UCSD-AML1 (cell line): ENCODE measurements around the gene ATXN7L1.
"Not testable (repeated sequence)": the region's sequence is repeated elsewhere in the genome, so short reads cannot be mapped to it uniquely, and the experiment has no call there.

Source experiments
- DNase-seq: peaks from one replicate; lab custom pipeline; 2025; ENCODE audit not compliant: unreplicated experiment; lab: John Stamatoyannopoulos, UW

The ATXN7L1 gene

DNA sequence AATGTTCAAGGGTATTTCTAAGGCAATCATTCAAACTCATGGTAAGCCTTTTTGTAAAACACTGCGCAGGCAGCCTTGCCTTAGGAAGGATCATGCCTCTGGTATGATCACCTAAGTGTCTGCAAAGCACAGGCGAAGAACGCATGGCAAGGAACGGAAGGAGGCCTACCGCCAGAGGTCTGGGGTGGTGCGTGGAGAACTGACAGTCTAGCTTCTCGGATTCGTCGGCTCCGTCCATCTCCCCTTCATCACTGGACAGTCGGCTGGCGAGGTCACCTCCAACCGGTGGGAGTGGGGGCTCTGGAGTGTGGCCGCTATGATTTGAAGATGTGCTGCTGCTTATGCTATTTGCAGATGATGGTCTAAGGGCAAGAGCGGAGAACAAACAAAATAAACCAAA is 252.5 kb downstream of the ATXN7L1 start:
- no peak for DNase-seq

- DNase-seq: no peak
These were observed 253.0 kb downstream of the ATXN7L1 start for GRCh38 chr7:105623378-105623777.

DNA sequence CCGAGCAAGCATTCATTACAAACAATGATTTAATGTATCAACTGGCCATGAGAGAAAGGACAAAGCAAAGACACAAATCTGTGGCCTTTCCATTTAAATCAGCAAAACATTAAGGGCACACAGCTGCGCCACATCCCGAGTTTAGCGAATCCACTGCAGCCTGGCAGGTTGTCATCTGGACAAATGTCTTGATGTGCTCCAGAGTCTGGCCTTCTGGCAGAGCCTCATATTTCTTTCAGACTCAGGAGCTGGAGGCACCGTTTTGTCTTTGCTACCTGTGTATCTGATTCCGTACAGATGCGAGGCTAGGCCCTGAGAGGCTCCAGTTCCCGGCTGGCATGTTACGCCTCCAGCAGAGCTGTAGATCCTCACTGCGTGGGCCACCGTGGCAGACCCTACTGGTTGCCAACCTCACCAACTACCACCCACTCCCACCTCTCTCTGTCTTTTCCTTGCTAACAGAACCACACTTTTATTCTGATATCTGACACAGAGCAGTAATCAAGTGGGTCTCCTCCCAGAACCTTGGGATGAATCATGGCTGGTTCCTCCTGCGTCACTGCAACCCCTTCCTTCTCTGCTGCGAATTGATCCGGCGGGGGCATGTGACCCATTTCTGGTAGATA is 254.2 kb downstream of the ATXN7L1 start:
- no peak for DNase-seq

GRCh38 chr7:105621617-105622016 is 254.8 kb downstream of the ATXN7L1 start:
- DNase-seq: no peak

DNA sequence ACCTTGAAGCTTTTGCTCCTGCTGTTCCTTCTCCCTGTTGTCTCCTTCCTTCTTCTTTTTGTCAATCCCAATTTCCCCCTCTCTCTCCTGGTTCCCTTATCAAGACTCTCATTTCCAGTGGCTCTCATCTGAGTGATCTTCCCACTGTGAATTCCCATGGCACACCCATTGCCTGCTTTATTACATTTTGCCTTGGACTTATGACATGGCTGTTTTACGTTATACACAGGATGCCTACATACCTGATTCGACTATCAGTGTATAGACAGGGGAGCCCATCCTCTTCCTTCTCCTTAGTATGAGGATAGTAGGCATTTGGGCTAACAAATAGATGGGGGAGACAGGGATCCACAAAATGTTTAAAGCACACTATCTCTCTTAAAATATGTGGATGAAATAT is 255.2 kb downstream of the ATXN7L1 start:
- no peak for DNase-seq

- no peak for DNase-seq
These were observed 256.8 kb downstream of the ATXN7L1 start for GRCh38 chr7:105619590-105619989.

DNA sequence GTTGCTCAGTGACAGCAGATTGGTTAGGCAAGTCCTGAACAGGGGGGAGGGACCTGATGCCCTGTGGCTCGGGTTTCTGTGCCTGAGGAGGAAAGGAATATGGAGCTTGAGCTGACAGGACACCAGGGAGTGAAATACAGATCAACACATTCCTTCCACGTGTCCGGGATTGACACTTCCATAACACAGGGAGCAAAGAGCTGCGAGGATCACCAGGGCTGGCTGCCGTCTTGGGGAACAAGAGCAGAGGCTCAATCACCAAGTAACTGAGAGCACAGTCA is 258.4 kb downstream of the ATXN7L1 start:
- DNase-seq: no peak

- no peak for DNase-seq
These were observed 259.0 kb downstream of the ATXN7L1 start for GRCh38 chr7:105617280-105618015.

GRCh38 chr7:105614341-105614840 is 262.0 kb downstream of the ATXN7L1 start:
- DNase-seq: no peak

DNA sequence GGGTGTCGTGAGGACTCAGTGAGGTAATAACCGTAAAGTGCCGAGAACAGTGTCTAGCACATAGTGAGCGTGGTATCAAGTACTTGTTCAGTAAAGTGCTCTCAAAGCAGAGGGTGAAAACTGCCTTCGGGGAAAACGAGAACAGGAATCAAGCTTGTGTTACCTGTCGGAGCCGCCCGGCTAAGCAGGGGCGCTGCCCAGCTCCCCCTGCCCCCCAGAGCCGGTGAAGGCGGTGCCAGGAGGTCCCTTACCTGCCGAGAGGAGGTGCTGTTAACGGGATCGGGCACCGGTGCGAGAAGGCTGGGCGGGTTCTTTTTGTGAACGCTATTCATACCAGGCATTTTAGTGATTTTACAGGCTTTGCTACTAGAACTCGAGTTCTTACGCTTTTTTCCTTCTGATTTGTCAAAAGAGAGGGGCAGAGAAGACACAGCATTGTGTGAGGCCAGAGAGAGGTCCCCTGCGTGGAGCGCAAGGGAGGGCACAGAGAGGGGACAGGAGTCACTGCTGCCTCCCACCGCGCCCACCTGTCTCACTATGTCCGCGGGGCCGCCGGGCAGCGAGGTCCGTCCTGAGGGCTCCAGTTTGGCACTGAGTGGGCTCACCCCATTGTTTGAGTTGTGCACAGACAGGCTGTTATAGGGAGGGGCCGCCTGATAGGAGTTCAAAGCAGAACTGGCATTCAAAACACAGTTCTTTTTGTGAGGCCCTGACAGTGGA is 262.6 kb downstream of the ATXN7L1 start:
- no peak for DNase-seq

DNA sequence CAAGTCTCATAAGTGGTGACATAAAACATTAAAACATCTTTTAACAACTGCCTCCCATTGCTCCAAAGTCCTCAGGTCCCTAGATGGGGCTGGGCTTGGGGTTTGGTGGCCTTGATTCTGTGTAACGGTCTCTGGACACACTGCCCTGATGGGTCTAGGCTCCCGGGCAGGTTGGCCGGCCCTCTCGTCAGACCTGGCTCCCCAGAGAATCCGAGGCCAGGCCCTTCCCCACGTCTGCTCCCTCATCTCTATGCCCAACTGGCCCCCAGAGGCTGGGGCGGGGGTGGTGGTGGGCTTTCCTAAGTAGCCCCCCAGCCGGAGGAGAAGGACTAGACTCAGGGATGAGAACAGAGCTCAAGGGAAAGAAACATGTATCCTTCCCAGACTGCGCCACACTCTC is 263.6 kb downstream of the ATXN7L1 start:
- DNase-seq: no peak

- DNase-seq: no peak
These were observed 264.3 kb downstream of the ATXN7L1 start for GRCh38 chr7:105611856-105612775.

- DNase-seq: no peak
These were observed 266.1 kb downstream of the ATXN7L1 start for GRCh38 chr7:105610165-105610930.

GRCh38 chr7:105602325-105603305 is 273.8 kb downstream of the ATXN7L1 start:
- DNase-seq: no peak

DNA sequence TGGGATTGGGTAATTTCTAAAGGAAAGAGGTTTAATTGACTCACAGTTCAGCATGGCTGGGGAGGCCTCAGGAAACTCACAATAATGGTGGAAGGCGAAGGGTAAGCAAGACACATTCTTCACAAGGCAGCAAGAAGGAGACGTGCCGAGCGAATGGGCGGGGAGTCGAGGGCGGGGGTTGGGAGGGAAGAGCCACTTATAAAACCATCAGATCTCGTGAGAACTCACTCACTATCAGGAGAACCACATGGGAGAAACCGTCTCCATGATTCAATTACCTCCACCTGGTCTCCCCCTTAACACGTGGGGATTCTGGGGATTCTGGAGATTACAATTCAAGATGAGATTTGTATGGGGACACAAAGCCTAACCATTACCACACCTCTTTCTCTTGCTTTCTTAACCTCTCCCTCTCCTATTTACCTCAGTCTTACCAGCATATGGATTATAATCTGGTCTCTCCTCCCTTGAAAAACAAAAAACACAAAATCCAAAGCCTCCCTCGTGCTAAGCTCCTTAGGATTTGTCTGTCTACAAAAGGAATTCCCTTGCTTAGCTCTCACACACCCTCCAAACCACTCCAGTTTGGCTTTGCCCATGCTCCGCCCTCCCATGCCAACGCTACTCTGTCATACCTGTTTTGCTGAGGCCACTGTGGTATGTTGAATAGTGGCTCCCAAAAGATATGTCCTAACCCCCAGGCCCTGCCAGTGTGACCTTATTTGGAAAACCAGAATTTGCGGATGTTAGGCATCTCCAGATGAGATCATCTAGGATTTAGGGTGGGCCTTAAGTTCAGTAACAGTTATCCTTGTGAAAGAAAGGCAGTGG is 275.5 kb downstream of the ATXN7L1 start:
- no peak for DNase-seq

DNA sequence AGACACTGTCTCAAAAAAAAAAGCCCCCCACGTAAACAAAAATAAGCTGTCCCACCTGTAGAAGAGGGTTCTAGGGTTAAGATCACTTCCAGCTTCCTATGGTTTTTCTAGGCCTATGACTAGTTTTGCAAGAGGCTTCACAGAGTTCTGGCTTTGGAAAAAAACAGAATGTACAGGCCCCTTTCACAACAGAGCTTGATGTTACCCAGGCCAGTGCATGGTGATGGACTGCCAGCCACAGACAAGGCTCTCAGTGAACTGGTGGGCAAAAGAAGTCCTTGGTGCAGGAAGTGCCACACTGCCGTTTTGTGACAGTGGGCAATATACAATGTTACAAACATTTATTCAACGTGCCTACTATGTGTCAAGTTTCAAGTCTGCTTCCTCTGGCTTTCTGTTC is 276.8 kb downstream of the ATXN7L1 start:
- no peak for DNase-seq

DNA sequence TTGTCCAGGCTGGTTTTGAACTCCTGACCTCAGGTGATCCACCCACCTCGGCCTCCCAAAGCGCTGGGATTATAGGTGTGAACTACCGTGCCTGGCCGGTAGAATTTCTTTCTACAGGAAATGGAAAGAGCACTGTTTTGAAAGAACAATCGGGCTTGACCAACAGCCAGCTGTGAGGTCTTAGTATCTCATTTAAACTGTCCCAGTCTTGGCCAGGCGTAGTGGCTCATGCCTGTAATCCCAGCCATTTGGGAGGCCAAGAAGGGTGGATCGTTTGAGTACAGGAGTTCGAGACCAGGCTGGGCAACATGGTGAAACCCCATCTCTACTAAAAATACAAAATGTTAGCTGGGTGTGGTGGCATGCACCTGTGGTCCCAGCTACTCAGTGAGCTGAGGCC is 277.3 kb downstream of the ATXN7L1 start:
- DNase-seq: not testable (repeated sequence)

- DNase-seq: no peak
These were observed 279.5 kb downstream of the ATXN7L1 start for GRCh38 chr7:105596866-105597265.
